IPS-NIHi11 (cell line): ENCODE results near the gene HDAC11.

Source experiments
- DNase-seq: peaks from one replicate; pipeline ENCODE4 v3.0.0; 2012; ENCODE audit warnings: mixed read lengths, low spot score

The HDAC11 gene

GRCh38 chr3:13525827-13526625, 45.9 kb downstream of the HDAC11 start:
- DNase-seq = no peak

- DNase-seq = no peak
These were observed 46.5 kb downstream of the HDAC11 start for GRCh38 chr3:13526626-13526949.

GRCh38 chr3:13528217-13528867, 48.2 kb downstream of the HDAC11 start:
- peak; percentile 87 for DNase-seq

GRCh38 chr3:13529196-13530112, 49.3 kb downstream of the HDAC11 start:
- no peak for DNase-seq

- DNase-seq = no peak
These were observed 50.3 kb downstream of the HDAC11 start for GRCh38 chr3:13530241-13531009.

- DNase-seq = no peak
These were observed 52.0 kb downstream of the HDAC11 start for GRCh38 chr3:13532085-13532484.

GRCh38 chr3:13532631-13533030, 52.5 kb downstream of the HDAC11 start:
- DNase-seq = no peak

GRCh38 chr3:13533885-13534301, 53.8 kb downstream of the HDAC11 start:
- DNase-seq = no peak

- DNase-seq = no peak
These were observed 55.4 kb downstream of the HDAC11 start for GRCh38 chr3:13535526-13535875.

- DNase-seq = no peak
These were observed 55.8 kb downstream of the HDAC11 start for GRCh38 chr3:13535905-13536304.

GRCh38 chr3:13536432-13536831, 56.3 kb downstream of the HDAC11 start:
- no peak for DNase-seq

GRCh38 chr3:13536832-13537231, 56.7 kb downstream of the HDAC11 start:
- DNase-seq = no peak

- no peak for DNase-seq
These were observed 57.3 kb downstream of the HDAC11 start for GRCh38 chr3:13537244-13537908.

- no peak for DNase-seq
These were observed 57.8 kb downstream of the HDAC11 start for GRCh38 chr3:13537909-13538296.

- DNase-seq = no peak
These were observed 58.6 kb downstream of the HDAC11 start for GRCh38 chr3:13538520-13539291.

GRCh38 chr3:13539292-13539638, 59.2 kb downstream of the HDAC11 start:
- DNase-seq = no peak

- no peak for DNase-seq
These were observed 59.6 kb downstream of the HDAC11 start for GRCh38 chr3:13539671-13540070.

- no peak for DNase-seq
These were observed 60.3 kb downstream of the HDAC11 start for GRCh38 chr3:13540297-13540995.

- no peak for DNase-seq
These were observed 61.6 kb downstream of the HDAC11 start for GRCh38 chr3:13541691-13542090.

- no peak for DNase-seq
These were observed 62.0 kb downstream of the HDAC11 start for GRCh38 chr3:13542142-13542541.
